ENCODE measurements around the gene SLFNL1. TPM values are rescaled to one million over a fixed set of nuclear protein-coding genes. Genes with fewer than 3 reads are reported as not detected.

SLFNL1 gene
- total RNA-seq, 4 donors from 2014 or later: 0.42 to 0.97 (median 0.60) TPM; not detected in 1

GRCh38 chr1:41009466-41009865 lies 12.1 kb downstream of the SLFNL1 start:
- H3K4me3 ChIP-seq: no peak overlapping the region
- H3K36me3 ChIP-seq: peaks cover 57% of the 10 kb centered on the region
- H3K9me3 ChIP-seq: no peaks in the 10 kb centered on the region
- no peak for DNase-seq (ENCODE audit: low spot score in 2 of 2)
- 95% methylated on average over 8 of the region's 8 CpGs for WGBS
- TF ChIP-seq CTCF (IDR thresholded peaks at IDR 0.05): no peak
- TF ChIP-seq POLR2AphosphoS5 (IDR thresholded peaks at IDR 0.05): no peak
- TF ChIP-seq POLR2A (IDR thresholded peaks at IDR 0.05): no peak
- TF ChIP-seq EP300 (IDR thresholded peaks at IDR 0.05): no peak
- H3K27me3 ChIP-seq: no peaks in the 10 kb centered on the region
- H3K4me1 ChIP-seq: peaks cover 12% of the 10 kb centered on the region
- H3K27ac ChIP-seq: no peak overlapping the region

GRCh38 chr1:41006942-41007865 lies 14.3 kb downstream of the SLFNL1 start:
- DNase-seq (ENCODE audit: low spot score in 2 of 2): no peak
- 64% methylated on average over 19 of the region's 19 CpGs for WGBS
- Histone ChIP-seq H3K4me1 (peaks cover 25% of the 10 kb centered on the region), H3K4me3 (no peak overlapping the region), H3K36me3 (peaks cover 54% of the 10 kb centered on the region), H3K9me3 (no peaks in the 10 kb centered on the region), H3K27ac (peak overlapping the region; percentile 57), H3K27me3 (no peaks in the 10 kb centered on the region)
- TF ChIP-seq CTCF (IDR thresholded peaks at IDR 0.05): no peak

- H3K4me1 ChIP-seq: peaks cover 25% of the 10 kb centered on the region
- TF ChIP-seq POLR2AphosphoS5 (IDR thresholded peaks at IDR 0.05) (no peak), POLR2A (IDR thresholded peaks at IDR 0.05) (no peak), CTCF (IDR thresholded peaks at IDR 0.05) (no peak), EP300 (IDR thresholded peaks at IDR 0.05) (no peak)
- no peaks in the 10 kb centered on the region for H3K9me3 ChIP-seq
- no peaks in the 10 kb centered on the region for H3K27me3 ChIP-seq
- H3K36me3 ChIP-seq: peaks cover 46% of the 10 kb centered on the region
- no peak overlapping the region for H3K4me3 ChIP-seq
- WGBS: 88% methylated on average over 5 of the region's 5 CpGs
- DNase-seq (ENCODE audit: low spot score in 2 of 2): no peak
- H3K27ac ChIP-seq: no peak overlapping the region
Observed at GRCh38 chr1:41005876-41006275, 15.6 kb downstream of the SLFNL1 start.

GRCh38 chr1:41003640-41004220 lies 17.8 kb downstream of the SLFNL1 start:
- WGBS: 45% methylated on average over 9 of the region's 11 CpGs
- H3K9me3 ChIP-seq: no peaks in the 10 kb centered on the region
- H3K27ac ChIP-seq: peak overlapping the region; percentile 47
- H3K4me1 ChIP-seq: peaks cover 25% of the 10 kb centered on the region
- H3K4me3 ChIP-seq: no peak overlapping the region
- DNase-seq (ENCODE audit: low spot score in 2 of 2): peak; percentile 97
- H3K36me3 ChIP-seq: peaks cover 54% of the 10 kb centered on the region
- H3K27me3 ChIP-seq: no peaks in the 10 kb centered on the region
- TF ChIP-seq CTCF (IDR thresholded peaks at IDR 0.05) (peak; percentile 34 to 56), POLR2A (IDR thresholded peaks at IDR 0.05) (no peak), POLR2AphosphoS5 (IDR thresholded peaks at IDR 0.05) (no peak), EP300 (IDR thresholded peaks at IDR 0.05) (no peak)

GRCh38 chr1:41003127-41003639 lies 18.3 kb downstream of the SLFNL1 start:
- DNase-seq (ENCODE audit: low spot score in 2 of 2): no peak
- peaks cover 25% of the 10 kb centered on the region for H3K4me1 ChIP-seq
- H3K36me3 ChIP-seq: peaks cover 54% of the 10 kb centered on the region
- no peak overlapping the region for H3K4me3 ChIP-seq
- WGBS: 83% methylated on average over 9 of the region's 9 CpGs
- TF ChIP-seq POLR2A (IDR thresholded peaks at IDR 0.05) (no peak), EP300 (IDR thresholded peaks at IDR 0.05) (no peak), POLR2AphosphoS5 (IDR thresholded peaks at IDR 0.05) (no peak), CTCF (IDR thresholded peaks at IDR 0.05) (no peak)
- no peaks in the 10 kb centered on the region for H3K27me3 ChIP-seq
- H3K9me3 ChIP-seq: no peaks in the 10 kb centered on the region
- peak overlapping the region; percentile 47 for H3K27ac ChIP-seq

Data from suprapubic skin (tissue), 4 donors.